SU-DHL-6 (cell line): ENCODE measurements around the gene RPP14.

Experiments used
- H2AFZ ChIP-seq: fragments of 200-600 bp; sonication (generic); 2 replicates; pipeline ENCODE4 v1.6.1; 2014; ENCODE audit warnings: low read depth, mild to moderate bottlenecking, moderate library complexity, mixed read lengths, antibody characterized with exemption, low read length; ENCODE audit not compliant: severe bottlenecking
- H3F3A ChIP-seq: fragments of 200-600 bp; shearing (Covaris generic); 2 replicates; pipeline ENCODE4 v1.6.0; 2016; ENCODE audit warnings: antibody characterized with exemption, mild to moderate bottlenecking; ENCODE audit not compliant: insufficient read depth
- H3K27ac ChIP-seq: fragments of 200-600 bp; sonication (generic); 2 replicates; pipeline ENCODE4 v1.5.1; 2016; ENCODE audit warnings: low read depth, mild to moderate bottlenecking, low read length, moderate library complexity, mixed read lengths
- H3K27me3 ChIP-seq: fragments of 200-600 bp; sonication (generic), shearing (Covaris generic); 2 replicates; pipeline ENCODE4 v1.6.0; 2014; ENCODE audit warnings: mild to moderate bottlenecking, low read length
- H3K36me3 ChIP-seq: fragments of 200-600 bp; sonication (generic); 2 replicates; pipeline ENCODE4 v1.6.1; 2014; ENCODE audit warnings: mild to moderate bottlenecking, low read length, mixed read lengths
- H3K4me2 ChIP-seq: fragments of 300-600, 200-600 bp; shearing (Covaris generic), sonication (generic); 2 replicates; pipeline ENCODE4 v1.6.0; 2014; ENCODE audit warnings: low read length, low read depth, mild to moderate bottlenecking; ENCODE audit not compliant: poor library complexity, severe bottlenecking
- H3K4me3 ChIP-seq: fragments of 200-600 bp; sonication (generic); 2 replicates; pipeline ENCODE4 v1.5.1; 2014; ENCODE audit warnings: antibody characterized with exemption, low read length, mild to moderate bottlenecking, mixed read lengths; ENCODE audit not compliant: insufficient read depth, poor library complexity, severe bottlenecking
- H3K79me2 ChIP-seq: fragments of 200-600 bp; sonication (generic); 2 replicates; pipeline ENCODE4 v1.6.1; 2014; ENCODE audit warnings: mild to moderate bottlenecking, low read length, moderate library complexity; ENCODE audit not compliant: insufficient read depth
- H3K9ac ChIP-seq: fragments of 200-600 bp; sonication (generic); 2 replicates; pipeline ENCODE4 v1.7.0; 2014; ENCODE audit warnings: mild to moderate bottlenecking, low read length
- H3K9me2 ChIP-seq: fragments of 200-600 bp; sonication (generic); replicated peaks from 2 replicates; pipeline ENCODE4 v1.6.1; 2014; ENCODE audit warnings: low read length; ENCODE audit not compliant: insufficient read depth
- H3K9me3 ChIP-seq: fragments of 200-600 bp; sonication (generic); 2 replicates; pipeline ENCODE4 v1.6.1; 2014; ENCODE audit warnings: low read length, mixed read lengths; ENCODE audit not compliant: insufficient read depth
- H4K20me1 ChIP-seq: fragments of 200-600 bp; sonication (generic); 2 replicates; pipeline ENCODE4 v1.6.1; 2014; ENCODE audit warnings: low read depth, mild to moderate bottlenecking, antibody characterized with exemption, low read length, moderate library complexity, mixed read lengths
- EZH2phosphoT487 ChIP-seq: fragments of 200-600 bp; sonication (generic), shearing (Covaris generic); conservative IDR thresholded peaks from 2 replicates; pipeline ENCODE4 v1.6.1; 2018; ENCODE audit warnings: mild to moderate bottlenecking, antibody characterized with exemption, low read length, moderate library complexity, mixed read lengths
- TF ChIP-seq, protein P1 (sequence below): fragments of 200-600 bp; sonication (generic); IDR thresholded peaks from one replicate; pipeline ENCODE4 v1.5.1; 2017; ENCODE audit warnings: antibody characterized with exemption, mild to moderate bottlenecking, low read length, moderate library complexity; ENCODE audit not compliant: insufficient read depth, poor library complexity, severe bottlenecking

RPP14 gene

DNA sequence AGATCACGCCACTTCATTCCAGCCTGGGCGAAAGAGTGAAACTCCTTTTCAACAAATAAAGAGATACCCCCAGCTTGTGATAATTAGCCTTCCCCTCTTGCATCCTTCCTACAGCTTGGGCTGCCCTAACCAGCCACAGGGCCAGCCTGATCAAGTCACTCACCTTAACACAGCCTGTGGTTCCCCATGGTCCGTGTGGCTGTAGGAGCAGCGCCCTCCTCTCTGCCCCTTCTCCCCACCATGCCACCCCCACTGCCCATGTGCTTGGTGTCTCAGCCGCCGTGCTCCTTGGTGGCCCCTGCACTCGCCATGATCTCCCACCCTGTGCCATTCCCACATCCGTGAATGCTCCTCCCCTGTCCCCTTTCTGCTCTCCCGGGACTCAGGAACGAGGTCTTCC lies 13.2 kb upstream of the RPP14 start:
- no peak for TF ChIP-seq EZH2phosphoT487
- TF ChIP-seq, protein P1, sequence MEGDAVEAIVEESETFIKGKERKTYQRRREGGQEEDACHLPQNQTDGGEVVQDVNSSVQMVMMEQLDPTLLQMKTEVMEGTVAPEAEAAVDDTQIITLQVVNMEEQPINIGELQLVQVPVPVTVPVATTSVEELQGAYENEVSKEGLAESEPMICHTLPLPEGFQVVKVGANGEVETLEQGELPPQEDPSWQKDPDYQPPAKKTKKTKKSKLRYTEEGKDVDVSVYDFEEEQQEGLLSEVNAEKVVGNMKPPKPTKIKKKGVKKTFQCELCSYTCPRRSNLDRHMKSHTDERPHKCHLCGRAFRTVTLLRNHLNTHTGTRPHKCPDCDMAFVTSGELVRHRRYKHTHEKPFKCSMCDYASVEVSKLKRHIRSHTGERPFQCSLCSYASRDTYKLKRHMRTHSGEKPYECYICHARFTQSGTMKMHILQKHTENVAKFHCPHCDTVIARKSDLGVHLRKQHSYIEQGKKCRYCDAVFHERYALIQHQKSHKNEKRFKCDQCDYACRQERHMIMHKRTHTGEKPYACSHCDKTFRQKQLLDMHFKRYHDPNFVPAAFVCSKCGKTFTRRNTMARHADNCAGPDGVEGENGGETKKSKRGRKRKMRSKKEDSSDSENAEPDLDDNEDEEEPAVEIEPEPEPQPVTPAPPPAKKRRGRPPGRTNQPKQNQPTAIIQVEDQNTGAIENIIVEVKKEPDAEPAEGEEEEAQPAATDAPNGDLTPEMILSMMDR = no peak
- Histone ChIP-seq H3K9ac (no peak overlapping the region), H3K9me3 (no peaks in the 10 kb centered on the region), H4K20me1 (no peaks in the 10 kb centered on the region), H3K4me2 (no peak overlapping the region), H3K27ac (no peak overlapping the region), H3K4me3 (no peak overlapping the region), H3K36me3 (no peaks in the 10 kb centered on the region), H3K79me2 (no peaks in the 10 kb centered on the region), H3K9me2 (no peaks in the 10 kb centered on the region), H2AFZ (no peak overlapping the region), H3K27me3 (no peaks in the 10 kb centered on the region), H3F3A (no peaks in the 10 kb centered on the region)

GRCh38 chr3:58293516-58293915 lies 12.5 kb upstream of the RPP14 start:
- H3K9me2 ChIP-seq = no peaks in the 10 kb centered on the region
- H3K4me2 ChIP-seq = no peak overlapping the region
- no peak overlapping the region for H3K9ac ChIP-seq
- TF ChIP-seq EZH2phosphoT487 = no peak
- TF ChIP-seq, protein P1 = no peak
- H3K36me3 ChIP-seq = no peaks in the 10 kb centered on the region
- H3K79me2 ChIP-seq = no peaks in the 10 kb centered on the region
- no peak overlapping the region for H3K4me3 ChIP-seq
- no peak overlapping the region for H2AFZ ChIP-seq
- no peaks in the 10 kb centered on the region for H3K9me3 ChIP-seq
- H3K27me3 ChIP-seq = no peaks in the 10 kb centered on the region
- H3K27ac ChIP-seq = no peak overlapping the region
- no peaks in the 10 kb centered on the region for H3F3A ChIP-seq
- no peaks in the 10 kb centered on the region for H4K20me1 ChIP-seq

DNA sequence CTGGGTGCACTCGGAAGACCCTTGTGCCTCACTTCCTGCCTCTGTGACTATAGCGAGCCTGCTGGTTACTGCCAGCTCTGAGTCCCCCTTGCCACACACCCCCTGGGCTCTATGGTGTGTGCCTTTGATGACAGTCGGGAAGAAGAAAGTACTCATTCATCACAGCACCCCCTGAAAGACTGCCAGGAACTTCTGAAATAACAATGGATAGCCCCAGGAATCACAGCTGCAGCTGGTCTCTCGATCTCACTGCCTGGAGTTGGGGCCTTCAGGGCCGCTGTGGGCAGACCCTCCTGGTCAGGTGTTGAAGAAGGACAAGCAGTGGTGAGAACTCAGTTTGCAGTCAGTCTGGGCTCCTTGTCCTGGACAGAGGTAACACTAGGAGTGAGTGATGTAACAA lies 9.8 kb upstream of the RPP14 start:
- Histone ChIP-seq H4K20me1 (no peaks in the 10 kb centered on the region), H3K79me2 (no peaks in the 10 kb centered on the region), H3K27me3 (no peaks in the 10 kb centered on the region), H3F3A (no peaks in the 10 kb centered on the region), H3K4me2 (no peak overlapping the region), H3K9me3 (no peaks in the 10 kb centered on the region), H3K9me2 (no peaks in the 10 kb centered on the region), H2AFZ (no peak overlapping the region), H3K36me3 (no peaks in the 10 kb centered on the region), H3K9ac (no peak overlapping the region), H3K27ac (no peak overlapping the region), H3K4me3 (no peak overlapping the region)
- TF ChIP-seq, protein P1 = no peak
- TF ChIP-seq EZH2phosphoT487 = no peak

DNA sequence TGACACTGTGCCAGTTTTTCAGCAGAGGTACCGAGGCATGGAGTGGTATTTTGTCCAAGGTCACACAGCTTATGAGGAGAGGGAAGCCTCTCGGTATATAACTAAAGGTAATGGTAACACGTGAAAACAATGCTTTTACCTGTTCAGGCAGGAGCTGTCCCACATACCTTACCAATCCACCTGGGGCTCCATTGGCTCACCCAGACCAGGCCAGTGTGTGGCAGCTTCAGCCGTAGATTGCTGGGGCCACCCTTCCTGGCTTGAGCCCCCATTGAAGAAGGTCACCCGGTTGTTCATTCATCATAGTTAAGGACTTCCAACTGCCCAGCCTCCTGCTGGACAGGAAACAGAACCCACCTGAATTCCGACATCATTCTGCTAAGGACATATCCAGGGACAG lies 9.2 kb upstream of the RPP14 start:
- H3K27ac ChIP-seq = no peak overlapping the region
- H3K9me3 ChIP-seq = no peaks in the 10 kb centered on the region
- H2AFZ ChIP-seq = no peak overlapping the region
- H3K4me3 ChIP-seq = no peak overlapping the region
- no peaks in the 10 kb centered on the region for H4K20me1 ChIP-seq
- H3K9ac ChIP-seq = no peak overlapping the region
- H3K4me2 ChIP-seq = no peak overlapping the region
- H3K79me2 ChIP-seq = no peaks in the 10 kb centered on the region
- TF ChIP-seq, protein P1 = no peak
- no peak for TF ChIP-seq EZH2phosphoT487
- no peaks in the 10 kb centered on the region for H3F3A ChIP-seq
- no peaks in the 10 kb centered on the region for H3K9me2 ChIP-seq
- no peaks in the 10 kb centered on the region for H3K27me3 ChIP-seq
- H3K36me3 ChIP-seq = no peaks in the 10 kb centered on the region
